GM23248 (cell line): Measurements from ENCODE around the gene SBK3. TPM values are rescaled to one million over a fixed set of nuclear protein-coding genes. Genes with fewer than 3 reads are reported as not detected.

Experiments
- DNase-seq: peaks from one replicate; pipeline ENCODE4 v3.0.0-alpha.2; 2015
- H2AFZ ChIP-seq: fragments of 200-600 bp; sonication (generic); 2 replicates; pipeline ENCODE4 v1.6.1; 2016; ENCODE audit warnings: antibody characterized with exemption
- H3F3A ChIP-seq: fragments of 200-600 bp; sonication (generic); 2 replicates; pipeline ENCODE4 v1.6.1; 2016; ENCODE audit warnings: mild to moderate bottlenecking, antibody characterized with exemption, mixed run types; ENCODE audit not compliant: insufficient read depth
- H3K27ac ChIP-seq: fragments of 200-600 bp; sonication (generic); 2 replicates; pipeline ENCODE4 v1.5.1; 2016; ENCODE audit warnings: mild to moderate bottlenecking
- H3K27me3 ChIP-seq: fragments of 200-600 bp; sonication (generic); replicated peaks from 2 replicates; pipeline ENCODE4 v1.6.1; 2016; ENCODE audit warnings: mild to moderate bottlenecking; ENCODE audit not compliant: insufficient read depth
- H3K36me3 ChIP-seq: fragments of 200-600 bp; sonication (generic); 2 replicates; pipeline ENCODE4 v1.6.1; 2016; ENCODE audit warnings: low read depth, mild to moderate bottlenecking
- H3K4me1 ChIP-seq: fragments of 200-600 bp; sonication (generic); 2 replicates; pipeline ENCODE4 v1.6.1; 2016; ENCODE audit warnings: mild to moderate bottlenecking; ENCODE audit not compliant: insufficient read depth
- H3K4me2 ChIP-seq: fragments of 200-600 bp; sonication (generic); one replicate; pipeline ENCODE4 v1.6.1; 2016; ENCODE audit warnings: mild to moderate bottlenecking; ENCODE audit not compliant: unreplicated experiment
- H3K4me3 ChIP-seq: fragments of 200-600 bp; sonication (generic); 2 replicates; pipeline ENCODE4 v1.5.1; 2016; ENCODE audit warnings: mild to moderate bottlenecking
- H3K79me2 ChIP-seq: fragments of 200-600 bp; sonication (generic); 2 replicates; pipeline ENCODE4 v1.6.1; 2016; ENCODE audit warnings: mild to moderate bottlenecking; ENCODE audit not compliant: insufficient read depth
- H3K9ac ChIP-seq: fragments of 200-600 bp; sonication (generic); 2 replicates; pipeline ENCODE4 v1.6.1; 2016; ENCODE audit warnings: mild to moderate bottlenecking
- H3K9me2 ChIP-seq: fragments of 200-600 bp; sonication (generic); 2 replicates; pipeline ENCODE4 v1.6.1; 2016; ENCODE audit warnings: mixed run types, mild to moderate bottlenecking, moderate library complexity; ENCODE audit not compliant: insufficient read depth
- H3K9me3 ChIP-seq: fragments of 200-600 bp; sonication (generic); one replicate; pipeline ENCODE4 v1.6.1; 2017; ENCODE audit warnings: low read depth
- H4K20me1 ChIP-seq: fragments of 200-600 bp; sonication (generic); 2 replicates; pipeline ENCODE4 v1.6.0; 2016; ENCODE audit not compliant: insufficient read depth
- EZH2 ChIP-seq: fragments of 200-600 bp; sonication (generic); IDR thresholded peaks from 2 replicates; pipeline ENCODE4 v1.6.1; 2018; ENCODE audit warnings: antibody characterized with exemption, mild to moderate bottlenecking; ENCODE audit not compliant: insufficient read depth, poor library complexity, severe bottlenecking
- EZH2phosphoT487 ChIP-seq: fragments of 200-600 bp; sonication (generic); IDR thresholded peaks from 2 replicates; pipeline ENCODE4 v1.6.1; 2018; ENCODE audit warnings: antibody characterized with exemption, moderate library complexity, mild to moderate bottlenecking, low read depth; ENCODE audit not compliant: insufficient read depth
- WGBS, 2 experiments: methylation state at CpG; one replicate each; pipeline ENCODE4 v1.1.6; 2015 to 2017; ENCODE audit warnings: low lambda C conversion rate in 2 of 2, low coverage in 1 of 2; ENCODE audit errors: missing lambda C conversion rate in 2 of 2; 5-methylcytosine and 5-hydroxymethylcytosine counted together
- in situ Hi-C: fragments of 300-500 bp; cut with MboI; formaldehyde crosslinking; loops from 2 replicates; pipeline ENCODE4 v1.15.0; 2020
- polyA plus RNA-seq: library from polyadenylated mRNA; unstranded; fragments of >200 nt; fragmentation: Nextera tagmentation; extraction: Ambion mirVana; gene quantifications from 2 replicates; pipeline ENCODE4 v1.2.1, GENCODE V29; 2016
- total RNA-seq: library from RNA; depleted of rRNA; stranded (reverse); fragments of >200 nt; shearing (Covaris generic); gene quantifications from 2 replicates; pipeline ENCODE4 v1.2.3, GENCODE V29; 2014; rRNA removed

Gene SBK3
- total RNA-seq (not detected in 2 replicates), polyA plus RNA-seq (not detected in 2 replicates)

- Histone ChIP-seq H3K27ac (no peak within 1 kb of the TSS), H3K79me2 (no peaks in the 10 kb centered on the region), H3K36me3 (no peaks in the 10 kb centered on the region), H3K4me2 (no peak within 1 kb of the TSS), H3K9me3 (no peaks in the 10 kb centered on the region), H2AFZ (no peak within 1 kb of the TSS), H3K9me2 (no peaks in the 10 kb centered on the region), H3K9ac (no peak within 1 kb of the TSS), H4K20me1 (no peaks in the 10 kb centered on the region), H3K4me3 (no peak within 1 kb of the TSS), H3F3A (peaks cover 15% of the 10 kb centered on the region), H3K4me1 (peaks cover 15% of the 10 kb centered on the region), H3K27me3 (no peaks in the 10 kb centered on the region)
- DNase-seq, result no peak
- in situ Hi-C loops, result no loop called here
- WGBS, 2 experiments, result 68 to 75% methylated on average over 10 of the region's 10 CpGs
- no peak for TF ChIP-seq EZH2phosphoT487
Measured at GRCh38 chr19:55545443-55545842, at the start of gene SBK3. Gene SBK3, minus strand, starts transcription at chr19:55545543. Its CDS starts 0 bp downstream, at chr19:55545543.

GRCh38 chr19:55593096-55593772 lies 47.9 kb upstream of the SBK3 start:
- Histone ChIP-seq H3K9me3 (no peaks in the 10 kb centered on the region), H3K4me2 (no peak overlapping the region), H3K4me1 (no peaks in the 10 kb centered on the region), H2AFZ (no peak overlapping the region), H3K27me3 (no peaks in the 10 kb centered on the region), H3K9ac (no peak overlapping the region), H3F3A (no peaks in the 10 kb centered on the region), H3K79me2 (no peaks in the 10 kb centered on the region), H3K4me3 (no peak overlapping the region), H3K9me2 (no peaks in the 10 kb centered on the region), H3K36me3 (no peaks in the 10 kb centered on the region), H4K20me1 (no peaks in the 10 kb centered on the region), H3K27ac (no peak overlapping the region)
- in situ Hi-C loops, result no loop called here
- DNase-seq, result no peak
- no peak for TF ChIP-seq EZH2phosphoT487
- TF ChIP-seq EZH2, result no peak
- 90 to 96% methylated on average over 26 to 68 of the region's 68 CpGs for WGBS, 2 experiments

- WGBS, 2 experiments, result 88 to 97% methylated on average over 26 to 73 of the region's 73 CpGs
- Histone ChIP-seq H4K20me1 (no peaks in the 10 kb centered on the region), H3K27ac (no peak overlapping the region), H3K9me3 (no peaks in the 10 kb centered on the region), H3K27me3 (no peaks in the 10 kb centered on the region), H2AFZ (no peak overlapping the region), H3K4me3 (no peak overlapping the region), H3K79me2 (no peaks in the 10 kb centered on the region), H3K9ac (no peak overlapping the region), H3F3A (no peaks in the 10 kb centered on the region), H3K9me2 (no peaks in the 10 kb centered on the region), H3K4me1 (no peaks in the 10 kb centered on the region), H3K4me2 (no peak overlapping the region), H3K36me3 (no peaks in the 10 kb centered on the region)
- in situ Hi-C loops, result no loop called here
- DNase-seq, result no peak
- TF ChIP-seq EZH2, result no peak
- TF ChIP-seq EZH2phosphoT487, result no peak
Measured at GRCh38 chr19:55592391-55593090, 47.2 kb upstream of the SBK3 start.

GRCh38 chr19:55591555-55591954 lies 46.2 kb upstream of the SBK3 start:
- Histone ChIP-seq H3K27ac (no peak overlapping the region), H3K4me2 (no peak overlapping the region), H3F3A (no peaks in the 10 kb centered on the region), H3K36me3 (no peaks in the 10 kb centered on the region), H3K9ac (no peak overlapping the region), H3K27me3 (no peaks in the 10 kb centered on the region), H2AFZ (no peak overlapping the region), H3K4me3 (no peak overlapping the region), H3K79me2 (no peaks in the 10 kb centered on the region), H3K9me2 (no peaks in the 10 kb centered on the region), H4K20me1 (no peaks in the 10 kb centered on the region), H3K4me1 (no peaks in the 10 kb centered on the region), H3K9me3 (no peaks in the 10 kb centered on the region)
- DNase-seq, result no peak
- in situ Hi-C loops, result no loop called here
- TF ChIP-seq EZH2phosphoT487 (no peak), EZH2 (no peak)
- 92 to 94% methylated on average over 10 of the region's 10 CpGs for WGBS, 2 experiments
